Stimulated activated CD8-positive, alpha-beta memory T cell treated with anti-CD3 and anti-CD28 coated beads, Interleukin-7, amount 100 ng/mL, for 24 hours (primary cell): ENCODE data around the gene CLIC3.

ENCODE experiments used
- DNase-seq: peaks from one replicate; pipeline ENCODE4 v3.0.0-alpha.2; 2020; ENCODE audit warnings: low read depth

Gene CLIC3

DNA sequence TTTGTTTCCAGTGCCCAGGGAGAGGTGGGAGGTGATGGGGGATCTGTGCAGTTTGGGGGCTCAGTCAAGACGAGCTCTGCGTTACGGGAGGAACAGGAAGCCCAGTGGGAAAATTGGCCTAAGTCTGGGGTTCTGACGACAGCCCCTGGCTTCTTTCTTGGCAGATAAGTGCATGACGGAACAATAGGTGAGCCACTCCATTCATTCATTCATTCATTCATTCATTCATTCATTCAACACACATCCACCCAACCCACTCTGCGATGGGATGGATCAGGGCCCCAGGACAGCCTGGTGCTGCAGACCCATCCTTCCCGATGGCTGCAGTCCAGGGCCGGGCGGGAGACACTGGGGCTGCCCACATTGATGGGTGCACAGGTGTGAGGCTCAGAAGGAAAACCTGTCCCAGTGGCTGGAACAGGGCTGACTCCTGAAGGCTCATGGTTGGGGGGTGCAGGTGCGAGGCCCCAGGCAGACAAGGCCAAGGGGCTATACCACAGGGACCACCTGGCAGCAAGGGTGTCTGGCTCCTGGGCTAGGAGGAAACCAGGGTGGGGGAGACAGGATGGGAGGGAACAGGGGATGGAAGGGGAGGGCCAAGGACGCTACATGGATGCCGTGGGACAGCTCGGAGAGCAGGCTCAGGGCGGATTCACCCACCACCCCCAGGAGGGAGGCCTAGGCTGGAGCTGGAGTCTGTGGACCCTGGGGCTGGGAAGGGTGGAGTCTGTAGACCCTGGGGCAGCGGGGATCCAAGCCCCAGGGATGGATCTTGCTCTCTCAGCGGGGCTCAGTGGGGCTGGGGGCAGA, 15.5 kb downstream of the CLIC3 start:
- no peak for DNase-seq

DNA sequence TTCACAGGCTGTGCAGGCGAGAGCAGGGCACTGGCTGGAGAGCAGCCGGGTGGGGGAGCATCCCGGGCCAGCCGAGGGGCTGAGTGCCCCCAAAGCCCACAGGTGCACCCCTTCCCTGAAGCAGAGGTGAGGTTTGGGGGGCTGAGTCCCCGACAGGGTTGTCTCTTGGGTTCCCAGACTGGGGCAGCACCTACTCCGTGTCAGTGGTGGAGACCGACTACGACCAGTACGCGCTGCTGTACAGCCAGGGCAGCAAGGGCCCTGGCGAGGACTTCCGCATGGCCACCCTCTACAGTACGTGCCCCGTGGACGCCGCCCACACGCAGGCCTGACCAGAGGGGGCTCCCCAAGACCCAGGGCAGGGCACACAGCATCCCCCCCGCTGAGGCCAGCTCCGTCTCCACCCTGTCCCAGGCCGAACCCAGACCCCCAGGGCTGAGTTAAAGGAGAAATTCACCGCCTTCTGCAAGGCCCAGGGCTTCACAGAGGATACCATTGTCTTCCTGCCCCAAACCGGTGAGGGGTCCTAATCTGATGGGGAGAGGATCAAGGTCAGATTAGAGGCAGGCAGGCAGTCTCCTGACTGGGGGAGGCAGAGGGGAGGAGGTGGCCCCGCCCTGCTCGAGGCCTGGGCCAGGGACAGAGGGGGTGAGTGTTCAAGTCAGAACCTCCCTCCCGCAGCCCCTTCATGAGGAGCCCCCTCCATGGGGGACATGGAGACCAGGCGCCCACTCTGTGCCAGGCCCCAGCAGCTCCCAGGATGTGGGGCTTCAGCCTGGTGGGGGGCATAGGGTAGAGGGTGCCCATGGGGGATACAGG, 16.4 kb downstream of the CLIC3 start:
- no peak for DNase-seq

DNA sequence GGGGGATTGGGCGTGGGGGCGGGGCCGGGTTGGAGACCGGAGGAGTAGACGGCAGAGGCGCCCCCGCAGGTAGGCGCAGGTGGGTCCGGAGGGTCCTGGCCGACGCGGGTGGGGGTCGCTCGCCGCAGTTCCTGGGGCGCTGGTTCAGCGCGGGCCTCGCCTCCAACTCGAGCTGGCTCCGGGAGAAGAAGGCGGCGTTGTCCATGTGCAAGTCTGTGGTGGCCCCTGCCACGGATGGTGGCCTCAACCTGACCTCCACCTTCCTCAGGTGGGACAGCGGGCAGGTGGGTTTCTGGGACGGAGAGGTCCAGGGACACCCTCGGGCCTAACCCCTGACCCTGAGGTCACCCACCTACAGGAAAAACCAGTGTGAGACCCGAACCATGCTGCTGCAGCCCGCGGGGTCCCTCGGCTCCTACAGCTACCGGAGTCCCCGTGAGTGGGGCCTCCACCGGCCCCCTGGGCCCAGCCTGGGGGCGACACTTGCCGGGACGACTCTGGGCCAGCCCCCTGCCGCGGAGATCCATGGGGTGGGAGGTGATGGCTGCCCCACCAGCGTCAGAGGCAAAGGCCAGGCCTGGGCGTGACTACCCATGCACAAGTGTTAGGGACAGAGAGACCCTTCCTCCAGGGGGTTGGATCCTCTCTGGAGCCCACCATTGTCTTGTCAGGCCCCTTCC, 17.4 kb downstream of the CLIC3 start:
- DNase-seq = no peak

DNA sequence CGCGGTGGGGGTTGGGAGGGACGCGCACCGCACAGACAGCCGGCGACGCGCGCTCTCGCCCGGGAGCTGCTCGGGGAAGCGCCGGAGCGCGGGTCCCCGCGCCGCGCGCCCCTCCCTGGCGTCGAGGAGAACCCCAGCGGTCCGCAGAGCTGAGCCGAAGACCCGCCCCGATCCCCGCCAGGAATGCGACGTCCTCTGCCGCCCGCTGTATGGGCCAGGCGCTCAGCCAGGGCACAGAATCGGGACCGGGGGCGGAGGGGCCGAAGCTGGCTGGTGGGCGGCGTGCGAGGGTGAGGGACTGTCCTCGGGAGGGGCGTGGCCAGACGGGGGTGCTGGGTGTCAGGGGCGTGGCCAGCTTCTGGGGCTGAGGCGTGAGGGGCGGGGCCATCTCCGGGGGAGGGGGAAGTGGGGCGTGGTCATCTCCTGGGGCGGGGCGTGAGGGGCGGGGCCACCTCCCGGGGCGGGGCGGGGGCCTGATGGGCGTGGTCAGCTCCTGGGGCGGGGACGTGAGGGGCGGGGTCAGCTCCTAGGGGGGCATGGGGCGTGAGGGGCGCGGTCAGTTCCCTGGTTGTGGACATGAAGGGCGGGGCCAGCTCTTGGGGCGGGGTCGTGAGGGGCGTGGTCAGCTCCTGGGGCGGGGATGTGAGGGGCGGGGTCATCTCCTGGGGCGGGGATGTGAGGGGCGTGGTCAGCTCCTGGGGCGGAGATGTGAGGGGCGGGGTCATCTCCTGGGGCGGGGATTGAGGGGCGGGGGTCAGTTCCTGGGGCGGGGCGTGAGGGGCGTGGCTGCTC, 18.1 kb downstream of the CLIC3 start:
- DNase-seq = peak; percentile 53

DNA sequence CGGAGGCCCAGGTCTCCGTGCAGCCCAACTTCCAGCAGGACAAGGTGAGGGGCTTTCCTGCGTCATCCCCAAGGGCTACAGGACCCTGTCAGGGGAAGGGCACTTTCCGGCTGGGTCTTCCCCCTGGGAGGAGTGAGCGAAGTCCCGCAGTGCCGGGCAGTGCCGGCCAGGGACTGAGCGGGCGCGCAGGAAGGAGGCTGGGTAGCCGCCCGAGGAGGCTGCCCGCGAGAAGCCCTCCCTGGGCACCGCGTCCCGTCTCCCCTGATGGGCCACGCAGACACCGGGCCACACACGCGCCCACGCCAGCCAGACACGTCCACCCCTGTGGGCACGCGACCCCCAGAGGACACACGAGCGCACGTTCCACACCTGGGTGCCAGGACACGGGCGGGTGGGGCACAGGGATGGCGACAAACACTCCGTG, 18.7 kb downstream of the CLIC3 start:
- no peak for DNase-seq

DNA sequence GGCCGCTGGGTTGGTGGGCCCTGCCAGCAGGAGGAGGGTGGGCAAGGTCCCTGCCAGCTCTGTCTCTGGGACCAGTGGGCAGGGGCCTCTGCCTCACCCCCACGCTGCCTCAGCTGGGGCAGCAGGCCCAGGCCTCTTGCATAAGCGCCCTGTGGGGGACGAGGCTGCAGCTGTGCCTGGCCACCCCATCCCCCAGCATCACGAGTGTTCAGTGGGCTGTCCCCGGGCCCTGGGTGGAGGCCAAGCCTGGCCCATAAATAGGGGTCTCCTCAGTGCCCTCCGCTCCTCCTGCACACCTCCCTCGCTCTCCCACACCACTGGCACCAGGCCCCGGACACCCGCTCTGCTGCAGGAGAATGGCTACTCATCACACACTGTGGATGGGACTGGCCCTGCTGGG, 19.1 kb downstream of the CLIC3 start, which contains the start of gene PTGDS:
Gene PTGDS, plus strand, starts transcription at position 282 of the 400 bp plus-strand sequence. Its CDS starts 75 bp downstream, at position 357.
- no peak for DNase-seq

DNA sequence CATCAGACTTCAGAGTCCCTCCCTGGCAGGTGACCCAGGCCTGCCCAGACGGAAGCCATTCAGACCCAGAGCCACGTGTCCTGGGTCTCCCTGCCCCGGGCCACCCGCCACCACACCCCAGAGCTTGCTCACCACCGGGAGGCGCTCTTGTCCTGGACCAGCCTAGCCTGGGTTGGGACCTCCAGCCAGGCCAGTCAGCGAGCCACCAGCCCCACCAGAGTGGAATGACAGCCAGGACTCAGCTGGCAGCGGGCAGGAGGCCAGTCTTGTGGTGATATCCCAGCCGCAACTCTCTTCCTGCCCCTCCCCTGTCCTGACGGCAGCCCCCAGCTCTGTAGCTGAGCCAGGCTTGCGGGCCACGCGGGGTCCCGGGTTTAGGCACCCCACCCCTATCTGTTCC, 20.7 kb downstream of the CLIC3 start:
- DNase-seq = no peak

DNA sequence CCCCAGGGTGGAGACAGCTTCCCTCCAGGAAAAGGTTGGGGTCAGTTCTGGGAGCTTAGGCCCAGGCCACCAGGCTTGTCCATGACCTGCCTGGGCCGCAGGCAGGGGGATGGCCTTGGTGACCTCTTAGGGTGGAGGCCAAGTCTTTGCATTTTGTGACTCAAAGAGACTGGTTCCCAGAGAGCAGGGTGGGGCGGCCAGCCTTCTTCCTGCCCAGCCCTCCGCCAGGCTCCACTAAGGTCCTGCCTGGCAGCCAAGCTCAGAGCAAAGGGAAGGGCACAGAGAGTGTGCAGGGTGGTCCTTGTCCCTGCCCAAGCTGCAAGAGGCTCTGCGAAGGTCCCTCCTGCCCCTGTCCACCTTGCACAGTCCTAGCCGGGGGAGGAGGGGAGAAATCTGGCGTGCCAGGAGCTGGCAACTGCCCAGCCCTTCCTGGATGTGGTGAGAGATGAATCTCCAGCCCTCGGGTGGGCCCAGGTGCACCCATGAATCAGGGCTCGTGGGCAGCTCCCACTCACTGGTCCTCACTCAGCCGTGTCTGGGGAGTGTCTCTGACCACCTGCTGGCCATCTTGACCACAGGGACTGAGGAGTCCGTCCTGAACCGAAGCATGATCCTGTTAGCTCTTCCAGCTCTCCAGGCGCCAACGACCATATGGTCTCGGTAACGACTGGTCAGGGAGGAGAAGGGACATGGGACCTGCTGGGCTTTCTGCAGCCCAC, 21.4 kb downstream of the CLIC3 start:
- DNase-seq = no peak

DNA sequence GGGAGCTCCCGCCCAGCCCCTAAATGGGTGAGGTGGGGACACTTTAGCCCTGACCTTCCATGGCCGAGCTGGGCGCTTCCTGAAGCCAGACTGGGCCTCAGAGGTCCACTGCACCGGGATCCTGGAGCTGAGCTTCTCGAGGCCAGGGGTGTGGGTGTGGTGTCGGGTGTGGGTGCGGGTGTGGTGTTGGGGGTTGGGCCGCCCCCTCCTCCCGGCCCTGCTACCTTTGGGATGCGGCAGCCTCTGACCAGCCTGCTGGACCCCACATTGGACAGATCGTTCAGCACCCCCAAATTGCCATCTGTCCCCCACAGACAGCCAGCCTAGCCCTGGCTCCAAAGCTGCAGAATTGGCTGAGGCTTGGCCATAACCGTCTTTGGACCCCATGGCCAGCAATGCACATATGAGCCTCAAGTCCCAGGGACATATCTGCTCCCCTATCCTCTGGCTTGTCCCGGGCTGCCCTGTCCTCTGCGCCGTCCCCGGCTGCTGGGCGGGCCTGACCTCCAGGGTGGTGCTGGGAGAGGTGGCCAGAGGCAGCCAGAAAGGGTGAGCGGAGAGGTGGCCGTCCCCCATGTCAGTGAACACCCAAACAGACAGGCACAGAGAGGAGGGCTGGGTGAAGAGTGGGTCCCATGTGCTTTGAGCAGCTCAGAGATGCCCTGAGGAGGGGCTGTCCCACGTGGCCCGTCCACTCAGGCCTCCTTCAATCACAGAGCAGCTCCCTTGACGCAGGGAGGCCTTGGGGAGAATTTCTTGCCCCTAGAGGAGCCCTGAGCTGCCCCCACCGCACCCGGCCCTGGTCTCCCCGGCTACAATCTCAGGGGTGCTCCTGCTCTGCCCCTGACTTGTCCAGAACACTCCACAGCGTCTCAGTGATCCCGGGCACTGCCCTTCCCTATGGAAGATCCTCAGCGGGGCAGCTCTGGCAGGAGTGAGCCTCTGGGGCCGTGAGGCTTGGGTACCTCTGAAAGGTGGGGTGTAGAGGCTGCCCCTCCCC, 22.4 kb downstream of the CLIC3 start:
- DNase-seq = no peak

DNA sequence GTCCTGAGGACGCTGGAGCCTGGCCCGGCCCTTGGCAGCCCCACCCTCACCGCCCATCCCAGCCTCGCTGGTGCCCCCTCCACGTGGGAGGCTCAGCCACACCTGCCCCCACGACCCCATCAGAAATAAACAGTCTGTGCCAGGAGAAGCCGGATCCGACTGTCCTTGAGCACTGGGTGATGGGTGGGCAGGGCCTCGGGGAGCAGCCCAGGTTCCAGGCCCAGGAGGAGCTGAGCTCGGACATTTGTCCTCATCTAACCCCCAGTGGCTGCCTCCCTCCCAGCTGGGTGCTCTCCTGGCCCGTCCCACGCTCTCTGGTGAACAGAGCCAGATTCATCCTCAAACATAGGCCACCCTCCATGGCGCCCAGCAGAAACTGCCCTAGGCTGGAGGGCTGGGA, 23.6 kb downstream of the CLIC3 start:
- no peak for DNase-seq

DNA sequence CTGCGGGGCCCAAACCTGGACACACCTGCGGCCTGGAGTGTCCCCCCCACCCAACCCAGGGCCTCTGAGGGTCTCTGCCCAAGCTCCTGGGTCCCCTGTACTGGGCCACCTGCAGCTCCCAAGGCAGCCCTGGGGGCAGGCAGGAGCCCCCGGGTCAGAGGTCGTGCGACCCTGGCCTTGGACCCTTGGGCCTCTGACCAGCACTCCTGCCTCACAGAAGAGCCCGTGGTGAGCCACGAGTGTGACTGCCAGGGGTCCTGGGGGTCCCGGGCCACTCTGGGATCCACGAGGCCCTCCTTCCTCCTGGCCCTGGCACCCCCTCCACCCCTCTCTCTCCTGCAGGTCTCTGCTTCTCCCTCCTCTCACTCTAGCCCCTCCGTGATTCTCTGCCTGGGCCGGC, 24.0 kb downstream of the CLIC3 start:
- no peak for DNase-seq

DNA sequence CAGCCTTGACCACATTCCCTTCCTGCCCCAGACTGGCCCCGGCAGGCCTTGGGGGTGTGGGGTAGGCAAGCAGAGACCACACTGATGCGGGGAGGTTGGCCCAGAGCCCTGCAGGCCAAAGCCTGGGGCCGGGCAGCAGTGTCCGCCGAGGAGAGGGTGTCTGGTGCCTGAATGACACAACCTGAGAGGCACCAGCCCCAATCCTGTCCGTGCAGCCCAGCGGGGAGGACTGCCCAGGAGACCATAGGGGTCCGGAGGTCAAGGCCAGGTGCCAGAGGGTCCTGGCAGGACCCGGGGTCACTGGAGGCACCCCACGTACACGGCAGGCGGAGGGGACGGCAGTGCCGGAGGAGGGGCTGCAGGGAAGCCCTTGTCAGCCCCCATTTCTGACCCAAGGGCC, 24.6 kb downstream of the CLIC3 start:
- no peak for DNase-seq

DNA sequence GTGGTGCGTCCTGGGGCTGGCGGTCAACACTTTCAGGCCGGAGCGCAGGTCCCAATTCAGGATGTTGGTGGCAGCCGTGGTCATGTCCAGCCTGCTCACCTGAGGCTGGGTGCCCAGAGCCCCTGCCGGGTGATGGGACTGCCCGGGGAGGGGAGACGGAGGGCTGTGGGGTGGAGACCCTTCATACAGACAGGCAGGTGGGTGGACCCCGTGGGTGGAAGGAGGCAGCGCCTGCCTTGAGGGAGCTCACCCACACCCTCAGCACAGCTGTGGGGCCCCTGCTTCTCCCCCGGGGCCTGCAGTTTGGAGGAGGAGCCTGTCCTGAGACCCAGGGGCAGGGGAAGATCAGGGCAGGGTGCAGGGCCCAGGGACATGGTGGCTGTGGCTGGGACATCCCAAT, 26.0 kb downstream of the CLIC3 start:
- DNase-seq = no peak

DNA sequence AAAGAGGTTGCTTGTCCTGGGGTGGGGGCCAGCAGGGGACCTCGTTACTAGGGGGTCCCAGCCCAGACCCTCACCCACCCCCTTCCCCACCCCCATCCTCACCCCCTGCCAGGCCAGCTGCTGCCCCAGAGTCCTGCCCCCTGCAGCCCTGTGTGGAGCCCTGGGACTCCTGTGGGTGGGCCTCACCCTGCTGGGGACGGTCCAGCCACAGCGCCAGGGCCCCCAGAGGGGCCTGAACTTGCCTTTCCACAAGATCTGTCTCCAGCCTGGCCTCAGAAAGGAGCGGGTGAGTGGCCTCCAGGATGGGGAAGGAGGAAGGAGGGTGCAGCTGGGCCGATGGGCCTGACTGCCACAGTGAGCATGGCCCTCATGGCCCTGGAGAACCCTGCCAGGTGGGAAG, 26.6 kb downstream of the CLIC3 start:
- no peak for DNase-seq

DNA sequence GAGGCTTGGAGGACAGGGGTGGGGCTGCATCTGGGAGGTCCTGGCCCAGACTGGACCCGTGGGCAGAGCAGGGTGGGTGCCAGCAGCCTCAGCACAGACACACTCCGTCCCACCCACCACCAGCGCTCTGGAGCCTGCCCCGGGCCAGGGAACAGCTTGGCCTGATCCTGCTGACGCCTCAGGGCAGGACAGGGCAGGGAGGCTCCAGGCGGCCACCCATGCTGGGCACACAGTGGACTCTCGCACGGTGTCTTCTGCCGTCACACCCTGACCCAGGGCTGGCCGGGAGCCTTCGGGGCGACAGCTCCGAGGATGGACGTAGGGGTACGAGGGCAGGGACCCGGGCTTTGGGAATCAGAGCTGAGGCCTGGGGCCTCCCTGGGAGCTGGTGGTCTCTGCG, 27.2 kb downstream of the CLIC3 start:
- no peak for DNase-seq

DNA sequence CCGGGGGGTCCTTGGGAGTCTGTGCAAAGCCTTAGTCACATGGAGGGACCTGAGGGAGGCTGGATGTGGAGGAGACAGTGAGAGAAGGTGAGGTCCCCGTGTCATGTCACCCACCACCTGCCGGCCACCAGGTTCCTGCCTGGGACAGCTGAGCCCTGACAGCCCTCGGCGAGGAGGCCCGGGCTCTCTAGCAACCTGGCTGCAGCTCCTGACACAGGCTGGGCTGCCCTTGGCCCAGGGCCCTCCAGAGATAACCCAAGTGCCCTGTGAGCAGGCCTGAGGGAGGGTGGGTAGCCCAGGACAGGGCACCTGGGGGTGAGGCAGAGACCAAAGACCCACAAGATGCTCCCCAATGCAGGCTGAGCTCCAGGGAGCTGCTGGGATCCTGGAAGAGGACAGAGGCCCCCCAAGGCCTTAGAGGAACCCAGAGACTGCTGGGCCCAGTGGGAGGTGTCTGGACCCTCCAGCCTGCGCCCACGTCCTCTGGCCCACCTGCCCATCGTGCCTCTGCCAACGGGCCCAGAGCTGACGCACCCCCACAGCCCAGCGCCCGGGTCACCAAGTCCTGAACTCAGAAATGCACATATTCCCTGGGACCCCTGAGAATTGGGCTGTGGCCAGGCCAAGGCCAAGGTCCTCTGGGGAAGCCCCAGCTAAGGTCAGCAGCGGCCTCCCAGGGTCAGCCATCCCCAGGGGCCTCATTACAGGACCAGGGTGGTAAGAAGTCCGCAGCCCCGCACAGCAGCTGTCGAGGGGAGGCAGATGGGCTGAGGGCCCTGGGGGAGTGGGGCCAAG, 27.8 kb downstream of the CLIC3 start:
- DNase-seq = no peak

DNA sequence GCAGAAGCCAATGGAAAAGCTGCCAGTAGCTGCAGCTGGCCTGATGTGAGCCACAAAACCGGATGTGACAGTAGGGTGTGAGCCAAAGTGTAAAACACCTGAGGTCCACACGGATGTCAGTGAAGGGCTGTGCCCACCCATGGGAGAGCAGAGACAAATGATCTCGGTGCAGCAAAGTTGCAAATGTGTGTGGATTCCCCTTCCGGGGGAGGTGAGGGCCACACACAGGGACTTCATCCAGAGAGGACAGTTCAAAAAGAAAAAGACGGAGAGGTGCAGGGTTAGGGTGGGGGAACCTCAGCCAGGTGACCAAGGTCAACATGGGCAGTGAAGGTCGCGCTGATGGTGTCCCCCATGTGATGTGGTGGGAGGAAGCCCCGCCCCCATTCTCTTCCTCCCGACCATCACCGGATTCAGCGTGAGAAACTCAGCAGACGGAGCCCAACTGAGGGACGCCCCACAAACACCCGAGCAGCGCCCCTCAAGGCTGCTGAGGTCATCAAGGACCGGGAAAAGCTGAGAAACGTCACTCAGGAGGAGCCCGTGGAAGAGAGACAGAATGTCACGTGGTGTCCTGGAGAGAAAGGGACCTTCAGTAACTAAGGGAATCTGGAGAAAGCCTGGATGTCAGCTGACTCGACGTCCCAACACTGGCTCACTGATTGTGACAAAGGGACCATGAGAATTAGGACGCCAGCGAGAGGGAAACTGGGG, 30.4 kb downstream of the CLIC3 start:
- no peak for DNase-seq

DNA sequence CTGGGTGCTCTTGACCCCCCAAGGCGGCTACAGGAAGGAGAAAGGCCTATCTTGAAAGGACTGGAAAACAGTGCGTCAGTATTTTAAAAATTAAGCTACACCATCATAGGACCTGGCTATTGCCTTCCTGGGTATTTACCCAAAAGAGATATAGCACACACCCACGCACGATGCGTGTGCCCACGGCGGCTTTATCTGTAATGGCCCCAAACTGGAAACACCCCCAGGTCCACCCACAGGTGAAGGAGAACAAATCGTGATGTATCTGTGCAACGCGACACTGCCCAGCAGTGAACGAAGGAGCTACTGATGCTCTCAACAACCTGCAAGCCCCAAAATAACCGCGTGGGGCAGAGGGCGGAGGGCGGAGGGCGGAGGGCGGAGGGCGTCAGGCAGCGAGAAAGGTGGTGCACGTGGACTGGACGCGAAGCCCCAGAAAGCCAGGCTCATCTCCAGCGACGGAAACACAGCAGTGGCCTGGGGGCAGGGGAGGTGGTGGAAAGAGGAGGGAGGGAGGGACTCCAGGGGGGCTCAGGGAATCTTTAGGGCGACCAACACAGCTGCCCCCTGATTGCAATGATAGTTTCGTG, 31.4 kb downstream of the CLIC3 start:
- DNase-seq = no peak
